ENCODE measurements around the gene SRP14. TPM values are rescaled to one million over a fixed set of nuclear protein-coding genes. Genes with fewer than 3 reads are reported as not detected.
"Not testable (repeated sequence)": the region's sequence is repeated elsewhere in the genome, so short reads cannot be mapped to it uniquely, and the experiment has no call there.

Gene SRP14
- total and polyA plus RNA-seq, 9 of the 15 experiments (the other 6 are each of a cell fraction or from before 2014, with no cell fraction given) = 161 to 1,097 (median 402) TPM

DNA sequence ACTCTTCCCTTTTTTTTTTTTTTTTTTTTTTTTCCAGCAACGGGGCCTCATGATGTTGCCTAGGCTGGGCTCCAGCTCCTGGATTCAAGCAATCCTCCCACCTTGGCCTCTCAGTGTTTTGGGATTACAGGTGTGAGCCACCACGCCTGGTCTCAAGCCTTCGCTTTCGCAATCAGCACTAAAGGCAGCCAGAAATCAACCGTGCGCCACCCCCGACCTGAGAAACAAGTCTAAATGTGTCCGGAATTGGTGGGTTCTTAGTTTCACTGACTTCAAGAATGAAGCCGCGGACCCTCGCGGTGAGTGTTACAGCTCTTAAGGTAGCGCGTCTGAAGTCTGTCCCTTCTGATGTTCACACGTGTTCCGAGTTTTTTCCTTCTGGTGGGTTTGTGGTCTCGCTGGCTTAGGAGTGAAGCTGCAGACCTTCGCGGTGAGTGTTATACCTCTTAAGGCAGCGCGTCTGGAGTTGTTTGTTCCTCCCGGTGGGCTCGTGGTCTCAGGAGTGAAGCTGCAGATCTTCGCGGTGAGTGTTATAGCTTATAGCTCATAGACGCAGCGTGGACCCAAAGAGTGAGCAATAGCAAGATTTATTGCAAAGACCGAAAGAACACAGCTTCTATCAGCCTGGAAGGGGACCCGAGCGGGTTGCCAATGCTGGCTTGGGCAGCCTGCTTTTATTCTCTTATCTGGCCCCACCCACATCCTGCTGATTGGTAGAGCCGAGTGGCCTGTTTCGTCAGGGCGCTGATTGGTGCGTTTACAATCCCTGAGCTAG lies 34.9 kb upstream of the SRP14 start:
- H3K9ac ChIP-seq (ENCODE audit: insufficient read depth in 1 of 2, low read depth in 2 of 2, low read length in 2 of 2); H4K20me1 ChIP-seq (replicated peaks; ENCODE audit: control insufficient read depth, insufficient read depth, low read length); FAIRE-seq; H3K9me1 ChIP-seq (ENCODE audit: control insufficient read depth, insufficient read depth, low read length); H3K4me2 ChIP-seq (ENCODE audit: insufficient read depth, low read length); H2AFZ ChIP-seq (ENCODE audit: low read depth, low read length); DNase-seq (ENCODE audit: extremely low read depth in 1 of 4, low spot score in 3 of 4); intact Hi-C loops (cut with micrococcal nuclease); H3K27me3 ChIP-seq (ENCODE audit: control insufficient read depth in 2 of 2, insufficient read depth in 2 of 2, low read length in 2 of 2); H3K36me3 ChIP-seq (ENCODE audit: control insufficient read depth, insufficient read depth, low read length); in situ Hi-C loops (cut with MboI); H3K79me2 ChIP-seq (ENCODE audit: control insufficient read depth, insufficient read depth, low read length); CTCF ChIA-PET (ENCODE audit: low intra/inter-chr PET ratio); H3K9me3 ChIP-seq (replicated peaks; ENCODE audit: control insufficient read depth, insufficient read depth, low read depth, low read length); H3K4me3 ChIP-seq; H3K27ac ChIP-seq (ENCODE audit: extremely low read depth, low read depth, low read length); ATAC-seq: not testable (repeated sequence)
- TF ChIP-seq CEBPB (tag; IDR thresholded peaks at IDR 0.05) (peak; percentile 37; the same call in 1 of the 2 replicates), NFYB (IDR thresholded peaks at IDR 0.05; ENCODE audit: extremely low read depth, insufficient read length) (peak; percentile 36)
- H3K4me1 ChIP-seq (replicated peaks in 1 of 2; ENCODE audit: control insufficient read depth in 2 of 2, insufficient read depth in 2 of 2, low read length in 2 of 2) = peaks cover 9 to 32% of the 10 kb centered on the region in 2 experiments; a peak in 4 of 5 replicates
- POLR2A ChIA-PET = interaction anchor here (1.0 kb wide), 1 partner anchor 22 kb away, joined by 3 read pairs; no protein-coding TSS in a partner anchor
- TSS peak; percentile 97 for BruUV-seq (replicated peaks)
- 90% methylated on average over 25 of the region's 34 CpGs for WGBS (ENCODE audit: insufficient coverage, low coverage, missing lambda C conversion rate)

DNA sequence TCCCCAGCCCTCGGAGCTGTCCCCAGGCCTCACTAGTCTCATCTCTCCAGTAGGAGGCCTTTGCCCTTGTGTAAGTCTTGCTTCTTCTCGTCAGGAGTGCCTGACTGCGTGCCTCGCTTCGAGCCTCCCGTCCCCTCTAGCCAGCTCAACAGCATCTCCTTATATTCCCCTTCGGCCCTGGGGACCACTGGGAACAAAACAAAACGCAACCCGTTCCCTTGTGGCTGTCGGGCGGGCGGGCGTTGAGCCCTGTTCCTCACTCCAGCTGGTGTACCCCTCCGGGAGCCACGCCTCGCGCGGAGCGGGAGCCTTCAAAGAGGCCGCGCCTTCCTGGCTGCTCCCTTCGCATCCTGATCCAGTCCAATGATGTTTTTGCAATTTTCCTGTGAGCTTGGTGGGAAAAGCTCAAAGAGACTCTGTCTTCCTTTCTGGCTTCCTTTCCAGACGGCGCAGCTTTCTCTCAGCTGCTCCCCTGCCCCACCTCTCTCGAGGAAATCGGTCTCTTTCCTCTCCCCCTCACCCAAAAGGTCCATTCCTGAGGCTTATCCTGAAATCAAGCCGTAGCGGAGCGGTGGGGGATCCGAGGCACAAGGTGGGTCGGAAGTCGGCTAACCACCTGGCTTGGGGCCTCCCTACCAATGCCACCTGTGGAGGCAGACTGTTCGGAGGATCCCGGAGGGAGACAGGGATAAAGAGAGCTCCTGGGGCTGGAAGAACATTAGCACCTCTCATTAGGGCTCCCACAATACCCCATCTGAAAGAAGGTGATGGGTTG lies 33.4 kb upstream of the SRP14 start:
- peak overlapping the region; percentile 44; the same call in 1 of the 2 replicates for H2AFZ ChIP-seq (ENCODE audit: low read depth, low read length)
- intact Hi-C loops (cut with micrococcal nuclease) (no loop called here), in situ Hi-C loops (cut with MboI) (no loop called here)
- DNase-seq (ENCODE audit: extremely low read depth in 1 of 4, low spot score in 3 of 4) (no peak), ATAC-seq (peak; percentile 40; the same call in 2 of the 3 replicates), FAIRE-seq (no peak)
- H3K27ac ChIP-seq (ENCODE audit: extremely low read depth, low read depth, low read length) = no peak overlapping the region
- H3K9me3 ChIP-seq (replicated peaks; ENCODE audit: control insufficient read depth, insufficient read depth, low read depth, low read length) = no peaks in the 10 kb centered on the region
- no peaks in the 10 kb centered on the region for H4K20me1 ChIP-seq (replicated peaks; ENCODE audit: control insufficient read depth, insufficient read depth, low read length)
- H3K4me1 ChIP-seq (replicated peaks in 1 of 2; ENCODE audit: control insufficient read depth in 2 of 2, insufficient read depth in 2 of 2, low read length in 2 of 2) = peaks cover 9 to 32% of the 10 kb centered on the region in 2 experiments; a peak in 4 of 5 replicates
- POLR2A ChIA-PET = no interaction called here
- H3K4me2 ChIP-seq (ENCODE audit: insufficient read depth, low read length) = no peak overlapping the region
- peak overlapping the region in 1 of 2 experiments; percentile 68; a peak in 2 of 4 replicates for H3K9ac ChIP-seq (ENCODE audit: insufficient read depth in 1 of 2, low read depth in 2 of 2, low read length in 2 of 2)
- TF ChIP-seq MAFF (IDR thresholded peaks at IDR 0.05; ENCODE audit: low read length) (no peak), EGR1 (conservative IDR thresholded peaks at IDR 0.05) (no peak), ILK (tag; IDR thresholded peaks at IDR 0.05; ENCODE audit: borderline replicate concordance, low read depth) (no peak), ZNF780A (CRISPR knock-in tag; IDR thresholded peaks at IDR 0.05) (no peak), SRSF9 (IDR thresholded peaks at IDR 0.05; ENCODE audit: borderline replicate concordance, low read depth, low read length) (no peak)
- H3K4me3 ChIP-seq = no peak overlapping the region
- H3K79me2 ChIP-seq (ENCODE audit: control insufficient read depth, insufficient read depth, low read length) = no peaks in the 10 kb centered on the region
- H3K27me3 ChIP-seq (ENCODE audit: control insufficient read depth in 2 of 2, insufficient read depth in 2 of 2, low read length in 2 of 2) = no peaks in the 10 kb centered on the region
- 80% methylated on average over 34 of the region's 34 CpGs for WGBS (ENCODE audit: insufficient coverage, low coverage, missing lambda C conversion rate)
- no peaks in the 10 kb centered on the region for H3K9me1 ChIP-seq (ENCODE audit: control insufficient read depth, insufficient read depth, low read length)
- CTCF ChIA-PET (ENCODE audit: low intra/inter-chr PET ratio) = interaction anchor here (0.6 kb wide), 1 partner anchor 240 kb away, joined by 3 read pairs; no protein-coding TSS in a partner anchor
- no TSS peak for BruUV-seq (replicated peaks)
- no peaks in the 10 kb centered on the region for H3K36me3 ChIP-seq (ENCODE audit: control insufficient read depth, insufficient read depth, low read length)

Data from K562 (cell line).